Astrocyte (in vitro differentiated cells and primary cell): ENCODE data around the gene PRAC1. TPM values are rescaled to one million over a fixed set of nuclear protein-coding genes. Genes with fewer than 3 reads are reported as not detected.

ENCODE experiments used
- DNase-seq: peaks from one replicate; pipeline ENCODE4 v3.0.0-alpha.2; 2010; ENCODE audit warnings: low read depth
- FAIRE-seq: peaks from 2 replicates; lab custom pipeline; 2011; peaks lifted over from hg19 to GRCh38; lab: Jason Lieb, UNC
- H2AFZ ChIP-seq: 2 replicates; pipeline ENCODE4 v1.6.0; 2012; ENCODE audit warnings: low read depth, low read length, inconsistent platforms
- H3K27ac ChIP-seq: 2 replicates; pipeline ENCODE4 v1.5.1; 2011; ENCODE audit warnings: low read depth, low read length, inconsistent platforms
- H3K27me3 ChIP-seq: 2 replicates; pipeline ENCODE4 v1.6.0; 2011; ENCODE audit warnings: low read length, inconsistent platforms; ENCODE audit not compliant: insufficient read depth
- H3K36me3 ChIP-seq: 2 replicates; pipeline ENCODE4 v1.5.1; 2011; ENCODE audit warnings: low read length, inconsistent platforms; ENCODE audit not compliant: insufficient read depth
- H3K4me1 ChIP-seq: 2 replicates; pipeline ENCODE4 v1.5.1; 2011; ENCODE audit warnings: low read length, inconsistent platforms; ENCODE audit not compliant: insufficient read depth
- H3K4me2 ChIP-seq: 2 replicates; pipeline ENCODE4 v1.6.0; 2012; ENCODE audit warnings: low read length, inconsistent platforms
- H3K4me3 ChIP-seq: 2 replicates; pipeline ENCODE4 v1.5.1; 2011; ENCODE audit warnings: low read depth, mild to moderate bottlenecking, low read length, inconsistent platforms; ENCODE audit not compliant: insufficient read depth
- H3K79me2 ChIP-seq: 2 replicates; pipeline ENCODE4 v1.6.0; 2012; ENCODE audit warnings: mild to moderate bottlenecking, low read length, inconsistent platforms; ENCODE audit not compliant: insufficient read depth
- H3K9ac ChIP-seq: 2 replicates; pipeline ENCODE4 v1.6.0; 2012; ENCODE audit warnings: mild to moderate bottlenecking, low read length, inconsistent platforms
- H3K9me3 ChIP-seq: 2 replicates; pipeline ENCODE4 v1.5.1; 2012; ENCODE audit warnings: low read depth, mild to moderate bottlenecking, low read length, inconsistent platforms; ENCODE audit not compliant: insufficient read depth
- H4K20me1 ChIP-seq: 2 replicates; pipeline ENCODE4 v1.6.0; 2012; ENCODE audit warnings: low read length, inconsistent platforms; ENCODE audit not compliant: insufficient read depth
- H3K27ac Mint-ChIP-seq: one replicate; pipeline ENCODE4 v1.8.0; 2021; ENCODE audit warnings: mild to moderate bottlenecking, mixed read lengths; ENCODE audit not compliant: unreplicated experiment
- H3K27me3 Mint-ChIP-seq: one replicate; pipeline ENCODE4 v1.8.0; 2021; ENCODE audit warnings: low read depth, mixed read lengths; ENCODE audit not compliant: unreplicated experiment
- H3K36me3 Mint-ChIP-seq: one replicate; pipeline ENCODE4 v1.8.0; 2021; ENCODE audit warnings: low read depth, mixed read lengths; ENCODE audit not compliant: unreplicated experiment
- H3K4me1 Mint-ChIP-seq: one replicate; pipeline ENCODE4 v1.8.0; 2021; ENCODE audit warnings: low read depth, mixed read lengths; ENCODE audit not compliant: unreplicated experiment
- H3K4me3 Mint-ChIP-seq: one replicate; pipeline ENCODE4 v1.8.0; 2021; ENCODE audit warnings: mild to moderate bottlenecking, moderate library complexity, mixed read lengths; ENCODE audit not compliant: unreplicated experiment
- H3K9me3 Mint-ChIP-seq: one replicate; pipeline ENCODE4 v1.8.0; 2021; ENCODE audit warnings: mild to moderate bottlenecking, mixed read lengths; ENCODE audit not compliant: unreplicated experiment
- EZH2 ChIP-seq: IDR thresholded peaks from 2 replicates; pipeline ENCODE4 v1.6.1; 2012; ENCODE audit warnings: mild to moderate bottlenecking, low read length, inconsistent platforms; ENCODE audit not compliant: insufficient read depth
- total RNA-seq: library from RNA; stranded (reverse); gene quantifications from 2 replicates; pipeline ENCODE4 v1.2.1, GENCODE V29; 2021
- TF ChIP-seq, protein P1 (sequence below): IDR thresholded peaks from 2 replicates; pipeline ENCODE4 v1.5.1; 2011; ENCODE audit warnings: low read depth, mild to moderate bottlenecking, inconsistent platforms, low read length, moderate library complexity; ENCODE audit not compliant: insufficient read depth

The PRAC1 gene
- total RNA-seq, 1 donor from 2014 or later: not detected

DNA sequence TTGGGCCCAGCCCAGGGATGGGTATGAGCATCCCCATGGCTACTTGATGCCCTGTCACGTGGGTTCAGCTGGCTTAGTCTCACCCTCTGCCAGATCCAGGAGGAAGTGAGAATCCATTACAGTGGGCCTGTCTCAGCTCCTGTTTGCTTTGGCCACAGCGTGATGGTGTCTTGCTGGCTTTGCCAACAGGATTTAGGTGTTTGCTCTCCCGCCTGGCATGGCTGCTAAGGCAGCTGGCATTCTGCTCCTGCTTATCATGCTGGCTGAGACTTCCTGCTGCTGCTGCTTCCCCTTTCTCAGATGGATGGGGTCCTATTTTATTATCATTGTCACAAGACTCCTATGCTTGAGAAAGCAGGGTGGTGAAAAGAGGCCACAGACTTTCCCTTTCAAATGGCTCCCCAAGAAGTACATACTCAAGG, 34.5 kb upstream of the PRAC1 start:
- Histone ChIP-seq H4K20me1 (no peaks in the 10 kb centered on the region), H3K4me1 (peaks cover 4% of the 10 kb centered on the region), H3K79me2 (no peaks in the 10 kb centered on the region), H3K9ac (no peak overlapping the region), H3K27ac (no peak overlapping the region), H3K4me3 (no peak overlapping the region), H3K36me3 (no peaks in the 10 kb centered on the region), H2AFZ (no peak overlapping the region), H3K4me2 (no peak overlapping the region), H3K9me3 (peaks cover 6% of the 10 kb centered on the region), H3K27me3 (peaks cover 83% of the 10 kb centered on the region)
- peaks cover 3% of the 10 kb centered on the region for H3K4me1 Mint-ChIP-seq
- H3K4me3 Mint-ChIP-seq: no peak overlapping the region
- no peak overlapping the region for H3K27ac Mint-ChIP-seq
- FAIRE-seq: no peak
- TF ChIP-seq, protein P1, sequence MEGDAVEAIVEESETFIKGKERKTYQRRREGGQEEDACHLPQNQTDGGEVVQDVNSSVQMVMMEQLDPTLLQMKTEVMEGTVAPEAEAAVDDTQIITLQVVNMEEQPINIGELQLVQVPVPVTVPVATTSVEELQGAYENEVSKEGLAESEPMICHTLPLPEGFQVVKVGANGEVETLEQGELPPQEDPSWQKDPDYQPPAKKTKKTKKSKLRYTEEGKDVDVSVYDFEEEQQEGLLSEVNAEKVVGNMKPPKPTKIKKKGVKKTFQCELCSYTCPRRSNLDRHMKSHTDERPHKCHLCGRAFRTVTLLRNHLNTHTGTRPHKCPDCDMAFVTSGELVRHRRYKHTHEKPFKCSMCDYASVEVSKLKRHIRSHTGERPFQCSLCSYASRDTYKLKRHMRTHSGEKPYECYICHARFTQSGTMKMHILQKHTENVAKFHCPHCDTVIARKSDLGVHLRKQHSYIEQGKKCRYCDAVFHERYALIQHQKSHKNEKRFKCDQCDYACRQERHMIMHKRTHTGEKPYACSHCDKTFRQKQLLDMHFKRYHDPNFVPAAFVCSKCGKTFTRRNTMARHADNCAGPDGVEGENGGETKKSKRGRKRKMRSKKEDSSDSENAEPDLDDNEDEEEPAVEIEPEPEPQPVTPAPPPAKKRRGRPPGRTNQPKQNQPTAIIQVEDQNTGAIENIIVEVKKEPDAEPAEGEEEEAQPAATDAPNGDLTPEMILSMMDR: no peak
- no peak for TF ChIP-seq EZH2
- no peak for DNase-seq
- peaks cover 5% of the 10 kb centered on the region for H3K36me3 Mint-ChIP-seq
- peaks cover 13% of the 10 kb centered on the region for H3K9me3 Mint-ChIP-seq
- H3K27me3 Mint-ChIP-seq: peaks cover 87% of the 10 kb centered on the region

DNA sequence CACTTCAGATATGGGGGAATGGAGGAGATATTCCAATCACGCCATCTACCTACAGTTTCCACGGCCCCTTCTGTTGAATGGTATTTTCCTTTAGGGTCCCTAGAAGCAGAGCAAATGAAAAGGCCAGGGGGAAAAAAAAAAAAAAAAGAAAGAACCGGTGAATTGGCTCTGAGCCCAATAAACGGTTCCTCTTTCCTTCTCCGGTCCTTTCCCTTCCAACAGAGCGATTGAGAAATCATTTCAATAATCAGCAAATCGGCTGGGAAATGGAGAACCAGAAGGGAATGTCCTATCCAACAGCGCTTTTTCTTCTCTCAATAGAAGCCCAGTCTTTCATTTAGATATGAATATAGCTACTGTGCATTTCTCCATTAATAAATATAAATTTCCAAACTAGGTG, 33.0 kb upstream of the PRAC1 start:
- no peak overlapping the region for H3K4me2 ChIP-seq
- Mint-ChIP-seq H3K27me3 (peaks cover 89% of the 10 kb centered on the region), H3K4me1 (peaks cover 3% of the 10 kb centered on the region)

More for the DNA sequence above, 33.0 kb upstream of the PRAC1 start:
- peaks cover 90% of the 10 kb centered on the region for H3K27me3 ChIP-seq
- peaks cover 6% of the 10 kb centered on the region for H3K9me3 ChIP-seq
- Mint-ChIP-seq H3K36me3 (peaks cover 5% of the 10 kb centered on the region), H3K4me3 (no peak overlapping the region), H3K9me3 (peaks cover 10% of the 10 kb centered on the region), H3K27ac (no peak overlapping the region)
- H3K27ac ChIP-seq: no peak overlapping the region
- TF ChIP-seq EZH2: no peak
- TF ChIP-seq, protein P1: no peak
- DNase-seq (no peak), FAIRE-seq (no peak)
- no peak overlapping the region for H3K9ac ChIP-seq
- no peak overlapping the region for H2AFZ ChIP-seq
- H3K4me1 ChIP-seq: peaks cover 4% of the 10 kb centered on the region
- H4K20me1 ChIP-seq: no peaks in the 10 kb centered on the region
- no peak overlapping the region for H3K4me3 ChIP-seq
- H3K79me2 ChIP-seq: no peaks in the 10 kb centered on the region
- no peaks in the 10 kb centered on the region for H3K36me3 ChIP-seq
